Right atrium auricular region (tissue), 2 donors: ENCODE measurements around the gene PP2D1. TPM values are rescaled to one million over a fixed set of nuclear protein-coding genes. Genes with fewer than 3 reads are reported as not detected.

ENCODE experiments used
- DNase-seq: peaks from one replicate; pipeline ENCODE4 v3.0.0-alpha.2; 2019; ENCODE audit warnings: low spot score
- H3K27ac ChIP-seq, 2 donors: fragments of 200-600 bp; sonication (generic); 1 replicate in 1 of 2; 2 replicates in 1 of 2; pipeline ENCODE4 v1.5.1; 2016 to 2019
- H3K27me3 ChIP-seq, 2 donors: fragments of 200-600 bp; sonication (generic); one replicate each; pipeline versions ENCODE4 v1.5.1 to v1.6.0; 2017 to 2019
- H3K36me3 ChIP-seq: fragments of 200-600 bp; sonication (generic); one replicate; pipeline ENCODE4 v1.5.1; 2016
- H3K4me1 ChIP-seq, 2 donors: fragments of 200-600 bp; sonication (generic); one replicate each; pipeline versions ENCODE4 v1.5.1 to v1.6.0; 2017 to 2019
- H3K4me3 ChIP-seq, 2 donors: fragments of 200-600 bp; sonication (generic); 1 replicate in 1 of 2; 2 replicates in 1 of 2; pipeline ENCODE4 v1.5.1; 2017 to 2019; ENCODE audit warnings: mild to moderate bottlenecking in 1 of 2, moderate library complexity in 1 of 2
- H3K9me3 ChIP-seq, 2 donors: fragments of 200-600 bp; sonication (generic); one replicate each; pipeline ENCODE4 v1.5.1; 2019
- total RNA-seq, 2 donors: library from RNA; depleted of rRNA; stranded (reverse); fragments of >200 nt; gene quantifications; one replicate each; pipeline ENCODE4 v1.1.0, GENCODE V29; 2016
- TF ChIP-seq, protein P1 (sequence below), 2 donors: fragments of 200-600 bp; sonication (generic); IDR thresholded peaks; one replicate each; pipeline ENCODE4 v1.5.1; 2019; ENCODE audit warnings: antibody characterized with exemption in 2 of 2

PP2D1 gene
- total RNA-seq, 2 donors from 2014 or later, result not detected

DNA sequence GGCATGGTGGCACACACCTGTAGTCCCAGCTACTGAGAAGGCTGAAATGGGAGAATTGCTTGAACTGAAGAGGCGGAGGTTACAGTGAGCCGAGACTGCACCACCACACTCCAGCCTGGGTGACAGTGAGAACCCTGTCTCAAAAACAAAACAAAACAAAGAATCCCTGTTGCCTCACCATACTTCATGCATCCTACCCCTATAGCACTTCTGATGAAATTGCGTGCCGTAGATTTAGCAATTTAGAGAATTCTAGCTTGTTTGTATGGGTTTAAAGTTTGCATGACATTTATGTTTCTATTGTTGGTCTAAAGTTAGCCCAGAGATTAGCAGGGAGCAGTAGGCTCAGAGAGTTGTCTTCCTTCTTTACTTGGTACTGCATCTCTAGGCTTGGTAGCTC, 57.4 kb downstream of the PP2D1 start:
- Histone ChIP-seq H3K36me3 (peaks cover 11% of the 10 kb centered on the region), H3K4me1 (peaks cover 0 to 25% of the 10 kb centered on the region in 2 donors)

DNA sequence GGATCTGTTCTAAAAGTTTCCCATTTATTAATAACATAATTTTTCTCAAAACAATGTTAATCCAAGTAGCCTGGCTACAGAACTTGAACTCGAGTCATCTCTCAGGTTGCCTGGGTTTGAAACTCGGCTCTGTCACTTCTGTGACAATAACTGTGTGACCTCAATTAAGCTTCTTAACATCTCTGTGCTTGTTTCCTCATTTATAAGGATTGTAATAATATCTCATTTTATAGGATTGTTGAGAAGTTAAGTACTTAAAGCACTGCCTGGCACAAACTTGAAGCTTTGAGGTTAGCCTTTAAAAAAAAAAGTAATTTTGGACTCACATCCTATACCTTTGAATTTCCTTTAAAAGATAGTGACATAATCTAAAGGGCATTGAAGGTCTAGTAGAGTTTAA, 61.7 kb downstream of the PP2D1 start:
- H3K27ac ChIP-seq, result no peak overlapping the region
- H3K36me3 ChIP-seq, result peaks cover 11% of the 10 kb centered on the region
- DNase-seq, result no peak
- H3K4me3 ChIP-seq, result no peak overlapping the region
- H3K4me1 ChIP-seq, result peaks cover 0 to 47% of the 10 kb centered on the region in 2 donors
- TF ChIP-seq, protein P1, sequence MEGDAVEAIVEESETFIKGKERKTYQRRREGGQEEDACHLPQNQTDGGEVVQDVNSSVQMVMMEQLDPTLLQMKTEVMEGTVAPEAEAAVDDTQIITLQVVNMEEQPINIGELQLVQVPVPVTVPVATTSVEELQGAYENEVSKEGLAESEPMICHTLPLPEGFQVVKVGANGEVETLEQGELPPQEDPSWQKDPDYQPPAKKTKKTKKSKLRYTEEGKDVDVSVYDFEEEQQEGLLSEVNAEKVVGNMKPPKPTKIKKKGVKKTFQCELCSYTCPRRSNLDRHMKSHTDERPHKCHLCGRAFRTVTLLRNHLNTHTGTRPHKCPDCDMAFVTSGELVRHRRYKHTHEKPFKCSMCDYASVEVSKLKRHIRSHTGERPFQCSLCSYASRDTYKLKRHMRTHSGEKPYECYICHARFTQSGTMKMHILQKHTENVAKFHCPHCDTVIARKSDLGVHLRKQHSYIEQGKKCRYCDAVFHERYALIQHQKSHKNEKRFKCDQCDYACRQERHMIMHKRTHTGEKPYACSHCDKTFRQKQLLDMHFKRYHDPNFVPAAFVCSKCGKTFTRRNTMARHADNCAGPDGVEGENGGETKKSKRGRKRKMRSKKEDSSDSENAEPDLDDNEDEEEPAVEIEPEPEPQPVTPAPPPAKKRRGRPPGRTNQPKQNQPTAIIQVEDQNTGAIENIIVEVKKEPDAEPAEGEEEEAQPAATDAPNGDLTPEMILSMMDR (IDR thresholded peaks at IDR 0.05), result no peak
- H3K9me3 ChIP-seq, result no peaks in the 10 kb centered on the region
- H3K27me3 ChIP-seq, result no peaks in the 10 kb centered on the region

More for the DNA sequence above, 57.4 kb downstream of the PP2D1 start:
- TF ChIP-seq, protein P1 (IDR thresholded peaks at IDR 0.05), result no peak
- DNase-seq, result no peak
- Histone ChIP-seq H3K4me3 (no peak overlapping the region), H3K27me3 (no peaks in the 10 kb centered on the region), H3K27ac (no peak overlapping the region), H3K9me3 (no peaks in the 10 kb centered on the region)

DNA sequence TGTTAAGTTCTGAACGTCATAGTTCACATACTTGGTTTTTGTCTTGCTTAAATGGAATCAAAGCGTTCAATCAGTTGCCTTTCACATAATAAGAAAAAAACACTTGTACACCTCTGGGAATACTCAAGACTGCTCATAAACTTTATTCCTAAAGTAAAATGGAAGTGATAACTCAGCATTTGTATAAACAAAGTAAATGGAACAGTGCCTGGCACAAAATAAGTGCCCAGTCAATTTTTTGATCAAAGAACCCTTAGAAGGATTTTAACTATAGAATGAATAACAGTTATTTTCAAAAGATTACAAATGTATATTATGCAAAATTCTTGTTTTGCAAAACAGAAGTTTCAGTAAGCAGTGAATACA, 63.9 kb downstream of the PP2D1 start:
- Histone ChIP-seq H3K27me3 (no peaks in the 10 kb centered on the region), H3K4me3 (peak overlapping the region; percentile 88 to 98), H3K9me3 (no peaks in the 10 kb centered on the region), H3K36me3 (peaks cover 11% of the 10 kb centered on the region), H3K27ac (peak overlapping the region; percentile 94 to 99), H3K4me1 (peaks cover 0 to 44% of the 10 kb centered on the region in 2 donors)
- no peak for DNase-seq
- TF ChIP-seq, protein P1 (IDR thresholded peaks at IDR 0.05), result no peak

DNA sequence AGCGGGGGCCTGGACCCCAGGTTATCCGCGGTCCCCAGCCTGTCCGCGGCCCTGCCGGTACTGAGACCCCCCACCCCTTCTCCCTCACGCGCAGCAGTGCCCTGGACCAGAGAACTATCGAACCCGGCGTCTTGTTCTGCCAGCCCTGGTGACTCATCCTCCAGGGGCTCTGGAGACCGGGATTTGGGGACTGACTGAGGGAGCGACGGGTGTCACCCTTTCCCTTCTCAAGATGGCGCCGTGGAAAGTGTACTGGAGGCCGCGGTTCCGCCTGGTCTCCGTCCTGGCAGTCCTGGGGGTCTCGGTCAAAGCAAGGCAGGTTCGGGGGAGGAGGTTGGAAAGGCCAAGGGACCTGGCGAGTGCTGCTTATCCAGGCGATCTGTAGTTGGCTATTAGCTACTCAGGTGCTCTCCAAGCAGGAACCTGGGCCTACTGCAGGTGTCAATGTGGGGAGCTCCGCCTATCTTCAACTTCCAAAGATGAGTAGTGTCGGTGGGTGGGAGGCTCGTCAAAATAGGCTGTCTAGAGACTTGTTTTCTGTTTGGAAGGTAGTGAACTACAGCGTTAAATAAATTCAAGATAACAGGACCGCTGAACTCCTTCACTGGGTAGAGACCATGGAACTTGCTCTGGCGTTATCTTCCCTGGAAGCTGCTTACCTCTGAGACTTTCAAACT, 64.4 kb downstream of the PP2D1 start:
- Histone ChIP-seq H3K4me1 (peaks cover 0 to 39% of the 10 kb centered on the region in 2 donors), H3K27ac (peak overlapping the region; percentile 94 to 99), H3K9me3 (no peaks in the 10 kb centered on the region), H3K36me3 (peaks cover 11% of the 10 kb centered on the region), H3K27me3 (no peaks in the 10 kb centered on the region), H3K4me3 (peak overlapping the region; percentile 88 to 98)
- TF ChIP-seq, protein P1 (IDR thresholded peaks at IDR 0.05), result no peak
- DNase-seq, result peak; percentile 66

DNA sequence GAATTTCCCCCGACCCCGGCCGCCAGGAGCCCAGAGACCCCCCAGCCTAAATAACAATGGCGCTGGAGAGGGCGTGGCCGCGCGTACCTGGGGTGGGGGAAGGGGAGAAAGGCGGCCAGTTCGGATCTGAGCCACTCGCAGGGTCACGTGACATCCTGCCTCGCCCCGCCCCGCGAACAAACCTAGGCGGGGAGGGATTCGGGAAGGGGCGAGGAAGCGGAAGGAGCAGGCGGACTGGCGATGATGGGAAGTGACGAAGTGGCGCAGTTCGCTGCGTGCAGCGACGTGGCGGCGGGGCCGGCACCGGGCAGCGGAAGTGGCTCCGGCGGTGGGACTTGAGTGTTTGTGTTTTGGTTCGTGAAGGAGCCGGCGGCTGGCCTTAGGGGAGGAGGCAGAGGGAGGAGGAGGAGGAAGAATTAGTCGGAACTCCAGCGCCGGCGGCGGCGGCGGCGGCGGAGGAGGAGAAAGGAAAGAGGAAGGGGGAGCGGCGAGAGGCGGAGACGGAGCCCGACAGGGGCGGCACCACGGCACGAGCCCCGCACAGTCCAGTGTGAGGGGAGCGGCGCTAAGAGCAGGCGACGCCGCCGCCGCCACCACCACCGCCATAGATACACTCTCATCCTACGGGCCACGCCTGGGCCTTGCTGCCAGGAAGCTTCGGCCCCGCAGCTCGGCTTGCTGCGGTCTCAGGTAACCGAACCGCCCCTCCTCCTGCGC, 65.1 kb downstream of the PP2D1 start, which contains the start of gene RAB5A:
RAB5A (plus strand) TSS at position 266 of the 717 bp plus-strand sequence. CDS start 3,802 bp downstream, outside the sequence.
- Histone ChIP-seq H3K27ac (peak within 1 kb of the TSS; percentile 94 to 99), H3K36me3 (peaks cover 11% of the 10 kb centered on the region), H3K4me1 (peaks cover 0 to 32% of the 10 kb centered on the region in 2 donors), H3K4me3 (peak within 1 kb of the TSS; percentile 88 to 98), H3K9me3 (no peaks in the 10 kb centered on the region), H3K27me3 (no peaks in the 10 kb centered on the region)
- DNase-seq, result peak; percentile 97
- TF ChIP-seq, protein P1 (IDR thresholded peaks at IDR 0.05), result no peak
